DMS 273 (cell line): Measurements from ENCODE around the gene SRSF4.
"Not testable (repeated sequence)": the region's sequence is repeated elsewhere in the genome, so short reads cannot be mapped to it uniquely, and the experiment has no call there.

Experiments
- DNase-seq: peaks from one replicate; lab custom pipeline; 2025; ENCODE audit not compliant: unreplicated experiment; lab: John Stamatoyannopoulos, UW

The SRSF4 gene

GRCh38 chr1:29181413-29182225 lies at the start of gene SRSF4:
SRSF4 (minus strand) TSS chr1:29181900; CDS start chr1:29181752, 148 bp downstream.
- peak; percentile 99 for DNase-seq

GRCh38 chr1:29230553-29231378 lies 49.1 kb upstream of the SRSF4 start, which contains the start of gene MECR:
MECR (minus strand) TSS chr1:29230934; CDS start chr1:29230906, 28 bp downstream.
- peak; percentile 97 for DNase-seq

GRCh38 chr1:29230204-29230552 lies 48.5 kb upstream of the SRSF4 start:
- DNase-seq: no peak

GRCh38 chr1:29227511-29227910 lies 45.8 kb upstream of the SRSF4 start:
- DNase-seq: no peak

- no peak for DNase-seq
These were observed 43.7 kb upstream of the SRSF4 start for GRCh38 chr1:29225361-29225760.

- DNase-seq: no peak
These were observed 42.7 kb upstream of the SRSF4 start for GRCh38 chr1:29224356-29224837.

GRCh38 chr1:29223521-29223920 lies 41.8 kb upstream of the SRSF4 start:
- DNase-seq: no peak

GRCh38 chr1:29222686-29223085 lies 41.0 kb upstream of the SRSF4 start:
- DNase-seq: no peak

- DNase-seq: not testable (repeated sequence)
These were observed 40.6 kb upstream of the SRSF4 start for GRCh38 chr1:29222260-29222659.

GRCh38 chr1:29221296-29221695 lies 39.6 kb upstream of the SRSF4 start:
- DNase-seq: no peak

- DNase-seq: no peak
These were observed 36.5 kb upstream of the SRSF4 start for GRCh38 chr1:29218223-29218622.

GRCh38 chr1:29217633-29218032 lies 35.9 kb upstream of the SRSF4 start:
- no peak for DNase-seq

GRCh38 chr1:29213055-29213454 lies 31.4 kb upstream of the SRSF4 start:
- DNase-seq: peak; percentile 71

GRCh38 chr1:29211086-29212030 lies 29.7 kb upstream of the SRSF4 start:
- peak; percentile 96 for DNase-seq

GRCh38 chr1:29210278-29211085 lies 28.8 kb upstream of the SRSF4 start:
- no peak for DNase-seq

- DNase-seq: no peak
These were observed 27.5 kb upstream of the SRSF4 start for GRCh38 chr1:29209173-29209572.

- no peak for DNase-seq
These were observed 26.7 kb upstream of the SRSF4 start for GRCh38 chr1:29208442-29208841.

- peak; percentile 99 for DNase-seq
These were observed 21.1 kb upstream of the SRSF4 start for GRCh38 chr1:29202584-29203340.

GRCh38 chr1:29202053-29202452 lies 20.4 kb upstream of the SRSF4 start:
- no peak for DNase-seq
